CD14-positive monocyte (primary cell): ENCODE measurements around the gene CDKAL1. TPM values are rescaled to one million over a fixed set of nuclear protein-coding genes. Genes with fewer than 3 reads are reported as not detected.

Experiments used
- DNase-seq, 3 donors: peaks; one replicate each; pipeline ENCODE4 v3.0.0-alpha.2; 2011 to 2022
- H2AFZ ChIP-seq: 2 replicates; pipeline ENCODE4 v1.6.0; 2012; ENCODE audit warnings: mild to moderate bottlenecking, low read depth, low read length, inconsistent platforms; ENCODE audit not compliant: insufficient read depth, poor library complexity, severe bottlenecking
- H3K27ac ChIP-seq, 2 donors: 1 replicate in 1 of 2; 2 replicates in 1 of 2; pipeline ENCODE4 v1.5.1; 2012 to 2013; ENCODE audit warnings: low read length in 2 of 2, control low read depth in 1 of 2, inconsistent platforms in 1 of 2, low read depth in 1 of 2, mild to moderate bottlenecking in 1 of 2
- H3K27me3 ChIP-seq, 2 donors: one replicate each; pipeline versions ENCODE4 v1.6.0 to v1.6.1; 2011 to 2013; ENCODE audit warnings: low read length in 2 of 2; ENCODE audit not compliant: control insufficient read depth in 2 of 2, insufficient read depth in 2 of 2
- H3K36me3 ChIP-seq, 2 donors: replicated peaks in 1 of 2; 1 replicate in 1 of 2; 2 replicates in 1 of 2; pipeline versions ENCODE4 v1.5.1 to v1.6.1; 2012 to 2013; ENCODE audit warnings: low read length in 2 of 2, control low read depth in 1 of 2, inconsistent platforms in 1 of 2, mild to moderate bottlenecking in 1 of 2; ENCODE audit not compliant: insufficient read depth in 2 of 2, control insufficient read depth in 1 of 2
- H3K4me1 ChIP-seq, 2 donors: 1 replicate in 1 of 2; 2 replicates in 1 of 2; pipeline versions ENCODE4 v1.5.1 to v1.6.1; 2012 to 2013; ENCODE audit warnings: low read length in 2 of 2, control low read depth in 1 of 2, inconsistent platforms in 1 of 2, mild to moderate bottlenecking in 1 of 2, moderate library complexity in 1 of 2; ENCODE audit not compliant: insufficient read depth in 2 of 2, control insufficient read depth in 1 of 2
- H3K4me2 ChIP-seq: replicated peaks from 2 replicates; pipeline ENCODE3; 2012; ENCODE audit warnings: low read length, moderate library complexity, mild to moderate bottlenecking; ENCODE audit not compliant: poor library complexity, severe bottlenecking; ENCODE audit errors: extremely low read depth
- H3K4me3 ChIP-seq, 3 experiments: fragments of 200-600 bp in 1 of 3; sonication (generic) in 1 of 3; replicated peaks in 1 of 3; 1 replicate in 2 of 3; 2 replicates in 1 of 3; pipeline ENCODE4 v1.5.1; 2011 to 2013; ENCODE audit warnings: low read length in 3 of 3, mild to moderate bottlenecking in 3 of 3, control low read depth in 2 of 3, low read depth in 2 of 3, inconsistent platforms in 1 of 3, moderate library complexity in 1 of 3
- H3K79me2 ChIP-seq: 2 replicates; pipeline ENCODE4 v1.6.0; 2012; ENCODE audit warnings: mild to moderate bottlenecking, control low read depth, inconsistent platforms, low read length, moderate library complexity; ENCODE audit not compliant: insufficient read depth
- H3K9ac ChIP-seq: 2 replicates; pipeline ENCODE4 v1.6.0; 2017; ENCODE audit warnings: low read length, mild to moderate bottlenecking; ENCODE audit not compliant: insufficient read depth, poor library complexity, severe bottlenecking
- H3K9me3 ChIP-seq, 2 donors: replicated peaks in 1 of 2; 1 replicate in 1 of 2; 2 replicates in 1 of 2; pipeline versions ENCODE4 v1.5.1 to v1.6.1; 2012 to 2013; ENCODE audit warnings: low read length in 2 of 2, control low read depth in 1 of 2; ENCODE audit not compliant: control insufficient read depth in 1 of 2, insufficient read depth in 1 of 2
- H4K20me1 ChIP-seq: 2 replicates; pipeline ENCODE4 v1.6.0; 2012; ENCODE audit warnings: mild to moderate bottlenecking, low read length, control low read depth, moderate library complexity; ENCODE audit not compliant: insufficient read depth
- H3K27ac Mint-ChIP-seq, 7 donors: one replicate each; pipeline ENCODE4 v1.8.0; 2020; ENCODE audit warnings: mild to moderate bottlenecking in 7 of 7, mixed read lengths in 7 of 7, moderate library complexity in 6 of 7, inconsistent platforms in 2 of 7
- H3K27me3 Mint-ChIP-seq, 3 donors: one replicate each; pipeline ENCODE4 v1.8.0; 2021 to 2022; ENCODE audit warnings: low read depth in 3 of 3, mild to moderate bottlenecking in 3 of 3, mixed read lengths in 3 of 3, moderate library complexity in 3 of 3, inconsistent platforms in 1 of 3
- H3K36me3 Mint-ChIP-seq, 2 donors: one replicate each; pipeline ENCODE4 v1.8.0; 2020; ENCODE audit warnings: mixed read lengths in 2 of 2, inconsistent platforms in 1 of 2, mild to moderate bottlenecking in 1 of 2
- H3K4me1 Mint-ChIP-seq: one replicate; pipeline ENCODE4 v1.8.0; 2020; ENCODE audit warnings: mild to moderate bottlenecking, mixed read lengths
- H3K4me3 Mint-ChIP-seq, 2 donors: one replicate each; pipeline ENCODE4 v1.8.0; 2020; ENCODE audit warnings: mild to moderate bottlenecking in 2 of 2, mixed read lengths in 2 of 2, moderate library complexity in 1 of 2
- H3K9me3 Mint-ChIP-seq, 7 donors: one replicate each; pipeline ENCODE4 v1.8.0; 2020 to 2022; ENCODE audit warnings: mixed read lengths in 7 of 7, mild to moderate bottlenecking in 6 of 7, moderate library complexity in 6 of 7, inconsistent platforms in 2 of 7
- WGBS: methylation state at CpG from one replicate; pipeline ENCODE4 v1.1.5; 2013; ENCODE audit warnings: missing lambda C conversion rate; ENCODE audit not compliant: insufficient coverage; 5-methylcytosine and 5-hydroxymethylcytosine counted together
- intact Hi-C, 2 donors: fragments of 100-400 bp; cut with micrococcal nuclease; formaldehyde crosslinking; loops; one replicate each; pipeline versions ENCODE4 v1.15.0 to v1.15.1; 2023
- polyA plus RNA-seq, 3 donors: library from polyadenylated mRNA; depleted of rRNA in 1 of 3; unstranded in 2 of 3; stranded (reverse) in 1 of 3; fragments of 300-500 nt in 2 of 3; fragments of >200 nt in 1 of 3; fragmentation: Illumina TruSeq in 2 of 3; gene quantifications; 1 replicate in 2 of 3; 2 replicates in 1 of 3; pipeline ENCODE4 v1.2.3, GENCODE V29; 2012 to 2021
- TF ChIP-seq, protein P1 (sequence below): fragments of 200-600 bp; IDR thresholded peaks from one replicate; pipeline ENCODE4 v1.8.0; 2022; ENCODE audit warnings: antibody characterized with exemption, mild to moderate bottlenecking

Gene CDKAL1
- polyA plus RNA-seq, 3 donors: 3.2 to 12.4 (median 8.3) TPM

DNA sequence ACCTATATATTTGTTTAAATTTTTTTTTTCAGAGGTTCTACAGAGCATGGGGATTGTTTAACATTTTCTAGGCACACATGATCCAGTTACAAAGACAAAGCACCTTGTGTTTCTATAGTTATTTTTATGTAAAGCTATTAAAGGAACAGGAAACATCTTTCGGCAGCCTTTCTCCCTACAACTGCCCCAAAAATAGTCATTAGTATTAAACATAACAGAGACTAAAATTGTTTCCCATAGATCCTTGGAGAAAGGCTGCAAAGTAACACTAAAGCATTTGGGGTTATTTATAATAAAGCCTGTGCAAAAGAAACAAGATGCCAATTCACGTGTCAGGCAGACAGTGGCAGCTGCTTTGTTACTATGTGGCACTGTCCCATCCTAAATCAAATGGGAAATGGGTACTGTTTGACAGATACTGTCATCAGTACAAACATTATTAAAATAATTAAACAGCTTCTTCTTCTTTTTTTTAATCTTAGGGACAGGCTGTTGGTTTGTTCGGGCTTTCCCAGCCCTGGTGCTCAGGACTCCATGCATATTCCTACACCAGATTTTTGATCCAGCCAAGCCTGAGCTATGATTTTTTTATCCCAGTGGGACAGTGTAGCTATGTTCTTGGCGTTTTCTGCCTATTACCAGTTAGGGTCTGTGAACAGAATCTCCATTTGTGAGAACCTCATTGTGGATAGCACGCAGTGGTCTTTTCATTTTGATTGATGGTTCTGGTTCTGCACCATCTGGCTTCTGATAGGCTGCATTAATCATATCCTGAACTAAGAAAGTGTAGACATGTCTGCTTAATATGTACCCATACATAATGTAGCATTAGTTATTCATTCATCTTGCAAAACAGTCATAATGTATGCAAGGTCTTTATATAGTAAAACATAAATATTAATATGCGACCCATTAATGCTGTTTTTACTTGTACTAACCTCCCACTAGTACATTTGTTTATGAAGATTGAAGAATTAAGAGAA, 598.9 kb downstream of the CDKAL1 start:
- Histone ChIP-seq H3K9me3 (no peaks in the 10 kb centered on the region), H3K9ac (no peak overlapping the region), H3K27ac (no peak overlapping the region), H3K4me3 (no peak overlapping the region), H3K36me3 (no peaks in the 10 kb centered on the region), H3K4me1 (no peaks in the 10 kb centered on the region), H2AFZ (no peak overlapping the region), H3K27me3 (no peaks in the 10 kb centered on the region), H3K4me2 (no peak overlapping the region), H4K20me1 (no peaks in the 10 kb centered on the region), H3K79me2 (no peaks in the 10 kb centered on the region)
- H3K4me1 Mint-ChIP-seq: no peaks in the 10 kb centered on the region
- intact Hi-C loops: no loop called here
- no CpG with 5 or more reads among the region's 6 CpGs for WGBS
- H3K4me3 Mint-ChIP-seq: no peak overlapping the region
- H3K27me3 Mint-ChIP-seq: no peaks in the 10 kb centered on the region
- H3K27ac Mint-ChIP-seq: no peak overlapping the region
- H3K36me3 Mint-ChIP-seq: peaks cover 0 to 2% of the 10 kb centered on the region in 2 donors
- DNase-seq: no peak
- TF ChIP-seq, protein P1, sequence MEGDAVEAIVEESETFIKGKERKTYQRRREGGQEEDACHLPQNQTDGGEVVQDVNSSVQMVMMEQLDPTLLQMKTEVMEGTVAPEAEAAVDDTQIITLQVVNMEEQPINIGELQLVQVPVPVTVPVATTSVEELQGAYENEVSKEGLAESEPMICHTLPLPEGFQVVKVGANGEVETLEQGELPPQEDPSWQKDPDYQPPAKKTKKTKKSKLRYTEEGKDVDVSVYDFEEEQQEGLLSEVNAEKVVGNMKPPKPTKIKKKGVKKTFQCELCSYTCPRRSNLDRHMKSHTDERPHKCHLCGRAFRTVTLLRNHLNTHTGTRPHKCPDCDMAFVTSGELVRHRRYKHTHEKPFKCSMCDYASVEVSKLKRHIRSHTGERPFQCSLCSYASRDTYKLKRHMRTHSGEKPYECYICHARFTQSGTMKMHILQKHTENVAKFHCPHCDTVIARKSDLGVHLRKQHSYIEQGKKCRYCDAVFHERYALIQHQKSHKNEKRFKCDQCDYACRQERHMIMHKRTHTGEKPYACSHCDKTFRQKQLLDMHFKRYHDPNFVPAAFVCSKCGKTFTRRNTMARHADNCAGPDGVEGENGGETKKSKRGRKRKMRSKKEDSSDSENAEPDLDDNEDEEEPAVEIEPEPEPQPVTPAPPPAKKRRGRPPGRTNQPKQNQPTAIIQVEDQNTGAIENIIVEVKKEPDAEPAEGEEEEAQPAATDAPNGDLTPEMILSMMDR: no peak
- peaks cover 0 to 3% (median 0%) of the 10 kb centered on the region in 7 donors for H3K9me3 Mint-ChIP-seq

DNA sequence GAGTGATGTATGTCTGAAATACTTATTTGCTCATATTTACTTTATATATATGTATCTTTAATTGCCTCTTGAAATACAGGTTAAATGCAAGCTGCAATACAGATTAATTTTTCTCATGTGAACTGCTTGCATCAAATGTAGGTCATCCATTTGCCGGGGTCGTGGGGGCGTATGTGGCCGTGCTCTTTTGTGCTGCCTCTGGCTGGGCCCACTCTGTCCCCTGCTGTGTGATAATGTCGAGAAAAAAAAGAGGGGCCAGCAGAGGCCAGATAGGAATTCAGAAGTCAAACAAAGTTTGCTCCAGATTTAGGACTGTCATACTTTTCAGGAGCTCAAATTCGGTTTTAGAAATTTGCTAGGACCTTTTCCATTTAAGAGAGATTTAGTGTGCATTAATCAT, 599.6 kb downstream of the CDKAL1 start:
- WGBS: 96% methylated on average over 5 of the region's 6 CpGs

More for the DNA sequence above, 599.6 kb downstream of the CDKAL1 start:
- no peak overlapping the region for H3K4me3 Mint-ChIP-seq
- H3K36me3 Mint-ChIP-seq: peaks cover 0 to 2% of the 10 kb centered on the region in 2 donors
- H3K4me2 ChIP-seq: no peak overlapping the region
- H3K27me3 ChIP-seq: no peaks in the 10 kb centered on the region
- no peak for DNase-seq
- H3K27ac Mint-ChIP-seq: no peak overlapping the region
- no peak overlapping the region for H3K27ac ChIP-seq
- H3K36me3 ChIP-seq: no peaks in the 10 kb centered on the region
- H3K27me3 Mint-ChIP-seq: no peaks in the 10 kb centered on the region
- no peaks in the 10 kb centered on the region for H4K20me1 ChIP-seq
- no peak overlapping the region for H3K9ac ChIP-seq
- no peak overlapping the region for H3K4me3 ChIP-seq
- no peaks in the 10 kb centered on the region for H3K4me1 Mint-ChIP-seq
- peaks cover 0 to 3% (median 0%) of the 10 kb centered on the region in 7 donors for H3K9me3 Mint-ChIP-seq
- H2AFZ ChIP-seq: no peak overlapping the region
- no peaks in the 10 kb centered on the region for H3K9me3 ChIP-seq
- H3K4me1 ChIP-seq: no peaks in the 10 kb centered on the region
- intact Hi-C loops: no loop called here
- H3K79me2 ChIP-seq: no peaks in the 10 kb centered on the region
- TF ChIP-seq, protein P1: no peak
